HG03439 (cell line): ENCODE results near the gene MPC2.
"Not testable (repeated sequence)": the region's sequence is repeated elsewhere in the genome, so short reads cannot be mapped to it uniquely, and the experiment has no call there.

ENCODE experiments used
- ATAC-seq: cut with Tn5 transposase; IDR thresholded peaks from one replicate; pipeline ENCODE4 v1.9.1; 2021; ENCODE audit warnings: mild to moderate bottlenecking, moderate library complexity; ENCODE audit not compliant: unreplicated experiment

MPC2 gene

DNA sequence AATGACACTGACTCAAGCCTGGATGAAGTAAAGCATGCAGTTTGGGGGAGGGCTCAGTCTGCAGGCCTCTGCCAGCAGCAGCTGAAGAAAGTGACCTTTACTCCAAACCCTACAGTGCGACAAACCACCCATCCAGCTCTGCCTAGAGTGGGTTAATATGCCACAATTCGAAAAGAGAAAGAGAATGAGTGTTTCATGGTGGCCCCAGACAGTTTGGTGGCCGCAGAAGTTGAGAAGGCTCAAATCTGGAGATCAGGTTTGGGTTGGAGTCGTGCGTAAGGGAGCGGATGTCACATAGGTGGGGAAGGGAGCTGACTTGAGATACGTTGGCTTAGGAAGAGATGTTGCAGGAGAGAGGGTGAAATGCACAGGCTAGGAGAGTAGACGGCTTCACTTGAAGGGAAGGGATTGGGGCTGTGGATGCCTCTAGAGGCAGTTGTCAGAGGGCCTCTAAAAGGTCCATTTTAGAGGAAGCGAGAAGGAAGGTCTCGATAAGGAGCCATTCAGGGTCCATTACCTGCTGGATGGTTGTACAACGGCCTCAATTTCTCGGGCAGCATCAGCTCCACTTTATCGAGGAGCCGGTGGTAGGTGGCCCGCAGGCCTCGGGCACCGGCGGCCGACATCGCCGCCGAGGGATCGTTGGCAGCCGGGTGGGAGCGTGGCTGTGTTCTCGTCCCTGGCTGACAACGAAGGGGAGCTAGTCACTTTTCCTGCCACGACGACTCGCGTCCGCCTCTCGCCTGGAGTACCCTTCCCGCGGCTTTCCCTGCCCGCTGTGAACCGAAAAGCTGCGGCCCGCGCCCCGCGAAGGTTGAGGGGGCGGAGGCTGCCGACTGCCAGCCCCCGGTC lies 1.4 kb downstream of the MPC2 start:
- peak; percentile 11 for ATAC-seq

- ATAC-seq, result no peak
Measured at GRCh38 chr1:167934426-167935215, 2.3 kb downstream of the MPC2 start.

GRCh38 chr1:167933788-167934187 lies 3.1 kb downstream of the MPC2 start:
- no peak for ATAC-seq

DNA sequence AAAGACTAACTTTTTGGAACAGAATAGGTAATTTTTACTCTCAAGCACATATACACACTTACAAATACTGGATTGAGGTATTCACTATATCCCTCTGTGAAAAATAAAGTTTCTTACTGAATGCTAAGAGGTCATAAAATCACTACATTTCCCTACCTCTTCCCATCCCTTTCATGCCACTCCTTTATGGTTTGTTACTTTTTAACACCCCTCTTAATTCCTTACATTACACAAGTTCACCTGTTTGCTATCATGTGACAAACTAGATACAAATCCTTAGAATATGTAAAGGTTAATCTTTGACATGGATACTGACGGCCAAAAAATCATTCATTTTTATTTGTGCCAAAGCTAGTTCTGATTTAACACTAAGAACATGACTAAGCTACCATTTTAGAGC lies 7.1 kb downstream of the MPC2 start:
- no peak for ATAC-seq

DNA sequence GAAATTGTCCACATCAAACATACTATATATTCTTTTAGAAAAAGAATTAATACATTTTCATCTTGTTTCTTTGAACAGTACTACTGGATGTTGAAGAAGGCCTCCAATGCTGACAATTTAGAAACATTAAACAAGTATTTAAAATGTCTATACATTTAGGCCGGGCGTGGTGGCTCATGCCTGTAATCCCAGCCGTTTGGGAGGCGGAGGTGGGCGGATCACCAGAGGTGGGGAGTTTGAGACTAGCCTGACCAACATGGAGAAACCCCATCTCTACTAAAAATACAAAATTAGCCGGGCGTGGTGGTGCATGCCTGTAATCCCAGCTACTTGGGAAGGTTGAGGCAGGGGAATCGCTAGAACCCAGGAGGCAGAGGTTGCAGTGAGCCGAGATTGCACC lies 8.0 kb downstream of the MPC2 start:
- ATAC-seq, result not testable (repeated sequence)

DNA sequence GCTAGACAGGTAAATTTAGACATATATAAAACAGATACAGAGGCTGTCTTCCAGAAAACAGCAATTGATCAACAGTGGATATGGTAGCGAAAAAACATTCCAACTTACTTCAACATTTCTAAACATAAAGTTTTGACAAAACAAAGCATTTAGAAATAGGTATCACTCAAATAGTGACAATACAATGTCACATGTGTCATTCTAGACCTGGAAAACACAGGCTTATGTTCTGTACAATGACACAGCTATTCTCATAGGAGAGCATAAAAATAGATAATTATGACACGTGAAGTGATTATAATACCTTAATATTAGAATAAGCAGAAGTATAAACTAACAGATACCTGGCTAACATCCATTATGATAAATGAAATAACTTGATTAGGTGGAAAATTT lies 8.4 kb downstream of the MPC2 start:
- no peak for ATAC-seq

- ATAC-seq, result no peak
Measured at GRCh38 chr1:167927046-167927754, 9.7 kb downstream of the MPC2 start.

DNA sequence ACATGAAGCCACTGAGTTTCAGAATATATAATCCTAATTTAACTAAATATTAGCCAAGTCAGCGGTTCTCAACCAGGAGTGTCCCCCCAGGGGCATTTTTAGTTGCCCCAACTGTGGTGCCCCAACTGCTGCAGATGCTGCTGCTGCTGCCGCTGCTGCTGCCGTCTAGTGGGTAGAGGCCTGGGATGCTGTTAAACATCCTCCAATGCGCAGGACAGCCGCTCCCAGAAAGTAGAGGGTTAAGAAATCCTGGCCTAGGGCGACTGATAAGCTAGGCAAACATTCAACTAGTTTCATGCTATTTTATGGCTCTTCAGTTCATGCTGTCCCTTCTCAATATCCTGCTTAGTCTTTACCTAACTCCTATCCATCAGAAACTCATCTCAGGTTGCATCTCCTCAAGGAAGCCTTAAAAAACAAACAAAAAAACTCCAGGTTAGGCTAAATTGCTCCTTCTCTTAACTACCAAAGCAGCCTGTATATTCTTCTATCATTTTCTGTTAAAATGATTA lies 10.3 kb downstream of the MPC2 start:
- no peak for ATAC-seq

DNA sequence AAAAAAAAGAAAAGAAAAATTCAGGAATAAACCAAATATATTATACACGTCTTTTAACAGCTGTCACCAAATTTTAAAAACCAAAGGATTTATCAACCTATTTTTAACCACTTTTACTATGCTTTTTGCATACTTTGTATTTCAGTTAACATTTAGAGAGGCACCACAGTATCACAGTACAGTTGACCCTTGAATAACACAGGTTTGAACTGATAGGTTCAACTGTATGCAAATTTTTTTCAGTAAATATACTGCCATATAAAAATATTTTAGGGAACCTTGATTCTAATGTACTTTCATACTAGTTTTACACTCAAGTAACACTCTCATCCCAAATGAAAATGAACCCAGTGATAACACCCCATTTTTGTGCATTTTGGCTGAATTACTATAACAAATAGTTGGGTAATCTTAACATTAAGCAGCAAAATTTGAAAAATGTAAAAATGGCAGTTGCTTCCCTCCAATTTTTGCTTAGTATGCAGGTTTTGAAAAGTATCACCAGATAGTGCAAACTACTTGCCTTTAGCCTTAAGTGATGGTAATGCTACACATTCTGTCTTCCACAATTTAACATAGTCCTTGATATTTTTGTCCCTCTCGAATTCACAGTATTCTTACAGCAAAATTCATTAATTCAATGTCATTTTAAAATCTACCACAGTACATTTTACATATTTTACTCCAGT lies 12.2 kb downstream of the MPC2 start:
- ATAC-seq, result no peak

- no peak for ATAC-seq
Measured at GRCh38 chr1:167924102-167924501, 12.8 kb downstream of the MPC2 start.

DNA sequence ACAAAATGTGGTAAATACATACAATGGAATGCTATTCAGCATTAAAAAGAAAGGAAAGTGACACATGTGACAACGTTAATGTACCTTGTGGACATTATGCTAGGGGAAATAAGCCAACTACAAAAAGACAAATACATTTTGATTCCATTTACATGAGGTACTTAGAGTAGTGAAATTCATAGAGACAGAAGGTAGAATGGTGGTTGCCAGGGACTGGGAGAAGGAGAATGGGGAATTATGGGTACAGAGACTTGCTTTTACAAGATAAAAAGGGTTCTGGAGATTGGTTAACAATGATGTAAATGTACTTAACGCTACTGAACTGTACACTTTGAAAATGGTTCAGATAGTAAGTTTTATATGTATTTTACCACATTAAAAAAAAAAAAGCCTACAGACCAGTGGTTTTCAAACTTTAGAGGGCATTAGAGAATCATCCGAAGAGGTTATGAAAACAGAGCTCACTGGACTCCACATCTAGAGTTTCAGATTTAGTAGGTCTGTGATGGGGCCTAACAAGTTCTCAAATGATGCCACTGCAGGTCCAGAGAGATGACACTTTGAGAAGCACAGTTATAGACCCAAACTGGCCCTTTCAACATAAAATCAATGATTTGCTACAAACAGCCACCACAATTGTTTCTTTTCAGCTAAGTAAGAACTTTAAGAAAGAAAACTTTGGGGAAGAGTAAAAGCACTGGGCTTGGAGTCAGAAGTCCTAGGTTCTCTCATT lies 13.4 kb downstream of the MPC2 start:
- no peak for ATAC-seq

GRCh38 chr1:167922611-167923074 lies 14.2 kb downstream of the MPC2 start:
- ATAC-seq, result no peak

DNA sequence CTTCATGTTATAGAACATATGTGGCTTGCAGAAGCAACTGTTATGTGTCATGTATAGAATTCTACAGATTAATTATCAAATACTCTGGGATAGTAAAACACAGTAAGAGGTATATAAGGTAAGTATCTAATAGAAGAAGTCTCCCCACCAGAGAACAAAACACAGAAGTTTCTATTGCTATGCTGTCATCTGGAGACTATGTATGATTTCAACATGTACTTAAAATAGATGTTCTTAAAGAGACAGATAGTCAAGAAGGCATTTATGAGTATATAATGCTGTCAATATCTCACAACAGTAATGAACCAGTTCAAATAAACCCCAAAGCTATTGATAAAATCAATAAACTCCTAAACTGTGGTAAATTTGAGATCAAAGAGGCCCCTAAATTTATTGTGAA lies 14.8 kb downstream of the MPC2 start:
- peak; percentile 54 for ATAC-seq

DNA sequence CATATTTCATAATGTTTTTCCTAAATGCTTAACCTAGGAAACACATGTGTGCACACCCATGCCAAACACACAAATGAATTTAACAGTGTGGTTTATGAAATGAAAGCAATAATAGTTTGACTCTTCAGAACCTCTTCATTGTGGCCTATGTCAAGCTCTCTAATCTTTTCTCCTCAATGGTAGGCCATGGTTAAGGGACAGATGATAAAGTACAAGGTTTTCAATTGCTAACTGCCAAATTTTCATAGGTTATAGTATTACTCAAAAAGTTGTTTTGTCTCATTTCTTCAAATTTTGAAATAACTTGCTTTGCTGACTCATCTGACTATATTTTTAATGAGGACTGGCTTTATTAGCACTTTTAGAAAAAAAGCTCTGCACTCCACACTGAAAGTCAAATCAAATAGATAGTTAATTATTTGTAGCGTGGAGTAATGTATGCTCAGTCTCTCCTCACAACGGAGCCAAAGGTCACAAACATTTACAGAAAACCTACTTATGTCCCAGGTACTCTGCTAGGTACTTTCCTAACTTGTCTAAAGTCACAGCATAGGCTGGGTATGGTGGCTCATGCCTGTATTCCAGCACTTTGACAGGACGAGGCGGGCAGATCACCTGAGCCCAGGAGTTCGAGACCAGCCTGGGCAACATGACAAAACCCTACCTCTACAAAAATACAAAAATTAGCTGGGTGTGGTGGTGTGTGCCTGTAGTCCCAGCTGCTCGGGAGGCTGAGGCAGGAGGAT lies 19.9 kb downstream of the MPC2 start:
- ATAC-seq, result no peak

DNA sequence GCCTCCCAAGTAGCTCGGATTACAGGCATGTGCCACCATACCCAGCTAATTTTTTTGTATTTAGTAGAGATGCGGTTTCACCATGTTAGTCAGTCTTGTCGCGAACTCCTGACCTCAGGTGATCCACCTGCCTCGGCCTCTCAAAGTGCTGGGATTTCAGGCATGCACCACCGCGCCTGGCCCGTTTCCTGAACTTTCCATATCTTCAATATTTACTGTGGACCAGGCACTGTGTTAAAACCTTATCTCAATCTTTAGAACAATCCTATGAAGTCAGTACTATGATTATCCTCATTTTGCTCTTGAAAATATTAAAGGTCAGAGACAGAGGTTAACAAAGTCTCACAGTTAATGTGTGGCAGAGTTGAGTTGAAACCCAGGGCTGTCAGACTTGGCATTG lies 21.3 kb downstream of the MPC2 start:
- ATAC-seq, result no peak

DNA sequence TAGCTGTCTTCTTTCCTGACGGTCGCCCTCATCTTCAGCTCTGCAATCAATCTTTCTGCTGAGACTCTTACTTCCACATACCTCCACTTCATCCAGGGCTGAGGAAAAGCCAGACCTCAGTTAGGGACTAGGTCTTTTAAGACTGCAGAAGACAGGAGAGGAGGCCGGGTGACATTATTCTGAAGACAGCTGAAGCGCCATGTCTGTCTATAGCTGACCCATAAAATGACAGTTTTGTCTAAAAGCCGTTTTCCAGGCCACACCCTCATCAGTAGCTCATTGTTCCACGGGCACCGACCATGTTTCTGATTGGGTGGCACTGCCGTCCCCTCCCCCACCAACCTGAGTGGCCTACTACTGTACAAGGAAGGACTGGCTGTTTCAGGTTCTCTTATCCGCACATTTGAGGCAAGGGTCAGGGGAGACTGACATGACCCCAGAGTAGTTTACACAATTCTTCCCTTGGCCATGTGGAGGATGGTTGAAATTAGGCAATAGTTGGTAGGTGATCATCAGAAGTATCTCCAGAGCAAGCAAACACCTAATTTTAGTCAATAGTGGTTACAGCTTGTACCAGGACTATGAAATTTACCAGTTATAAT lies 22.9 kb downstream of the MPC2 start, which contains the start of gene ADCY10:
ADCY10 (minus strand) TSS at position 240 of the 602 bp plus-strand sequence. CDS start 8,994 bp downstream, outside the sequence.
- no peak for ATAC-seq

GRCh38 chr1:167912294-167912693 lies 24.6 kb downstream of the MPC2 start:
- ATAC-seq, result no peak

GRCh38 chr1:167911413-167911812 lies 25.5 kb downstream of the MPC2 start:
- ATAC-seq, result no peak

DNA sequence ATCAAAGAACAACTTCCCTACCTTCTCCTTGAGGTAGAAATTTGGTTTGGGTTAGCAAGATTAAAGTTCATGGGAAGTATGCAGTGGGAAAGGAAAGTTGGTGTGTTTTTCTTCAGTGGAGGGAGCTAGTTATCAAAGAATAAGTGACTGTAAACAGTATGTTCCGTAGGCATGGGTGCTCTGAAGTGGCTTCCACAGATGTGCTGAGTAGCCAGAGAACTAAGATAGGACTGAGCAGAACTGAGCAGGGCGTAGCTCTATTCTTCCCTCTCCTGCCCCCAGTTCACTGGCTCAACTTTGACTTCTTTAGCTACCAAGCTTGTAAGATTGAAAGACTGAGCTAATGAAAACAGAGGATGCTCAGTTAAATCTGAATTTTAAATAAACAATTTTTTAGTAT lies 26.3 kb downstream of the MPC2 start:
- ATAC-seq, result no peak
